HG03066 (cell line): ENCODE results near the gene HOXB2.

Source experiments
- ATAC-seq: cut with Tn5 transposase; IDR thresholded peaks from one replicate; pipeline ENCODE4 v1.9.1; 2021; ENCODE audit warnings: low read depth; ENCODE audit not compliant: unreplicated experiment

The HOXB2 gene

DNA sequence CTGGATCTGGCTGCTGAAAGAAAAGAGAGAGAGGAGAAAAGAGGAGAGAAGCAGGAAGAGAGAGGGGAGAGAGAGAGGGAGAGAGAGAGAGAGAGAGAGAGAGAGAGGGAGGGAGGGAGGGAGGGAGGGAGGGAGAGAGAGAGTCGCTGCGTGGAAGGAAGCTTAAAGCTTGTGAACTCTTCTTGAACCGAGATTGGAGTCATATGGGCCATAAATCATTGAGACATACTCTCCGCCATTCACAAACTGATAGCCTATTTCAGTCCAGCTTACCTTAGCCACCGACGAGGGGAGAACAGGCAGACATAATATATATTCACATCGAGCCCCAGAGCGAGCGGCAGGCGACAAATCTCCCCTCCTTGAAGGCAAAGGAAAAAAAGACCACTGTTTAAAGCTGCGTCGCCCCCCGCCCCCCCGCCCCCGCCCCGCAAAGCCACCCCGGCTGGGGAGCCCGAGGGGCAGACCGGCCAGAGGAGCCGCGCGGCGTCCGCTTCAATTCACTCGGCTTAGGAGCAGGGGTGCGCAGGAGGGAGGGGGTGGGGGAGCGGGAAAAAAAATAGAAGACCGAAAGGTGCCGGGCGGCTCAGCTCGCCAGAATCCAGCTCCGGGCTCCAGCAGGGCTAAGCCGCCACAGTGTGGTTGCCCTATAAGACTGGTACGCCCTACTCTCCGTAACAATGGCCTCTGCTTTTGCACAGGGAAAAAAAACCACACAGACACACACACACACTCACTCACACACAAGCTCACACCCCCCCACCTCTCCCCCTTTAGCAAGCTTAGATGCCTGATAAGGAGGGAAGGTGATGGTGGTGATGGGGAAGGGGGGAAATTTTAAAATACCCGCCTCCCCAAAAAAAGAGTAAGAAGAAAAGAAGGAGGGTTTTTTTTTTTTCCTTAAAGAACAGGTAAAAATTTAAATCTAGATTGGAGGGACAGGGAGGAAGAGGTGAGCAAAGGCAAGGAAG is 10.6 kb upstream of the HOXB2 start:
- ATAC-seq = no peak

DNA sequence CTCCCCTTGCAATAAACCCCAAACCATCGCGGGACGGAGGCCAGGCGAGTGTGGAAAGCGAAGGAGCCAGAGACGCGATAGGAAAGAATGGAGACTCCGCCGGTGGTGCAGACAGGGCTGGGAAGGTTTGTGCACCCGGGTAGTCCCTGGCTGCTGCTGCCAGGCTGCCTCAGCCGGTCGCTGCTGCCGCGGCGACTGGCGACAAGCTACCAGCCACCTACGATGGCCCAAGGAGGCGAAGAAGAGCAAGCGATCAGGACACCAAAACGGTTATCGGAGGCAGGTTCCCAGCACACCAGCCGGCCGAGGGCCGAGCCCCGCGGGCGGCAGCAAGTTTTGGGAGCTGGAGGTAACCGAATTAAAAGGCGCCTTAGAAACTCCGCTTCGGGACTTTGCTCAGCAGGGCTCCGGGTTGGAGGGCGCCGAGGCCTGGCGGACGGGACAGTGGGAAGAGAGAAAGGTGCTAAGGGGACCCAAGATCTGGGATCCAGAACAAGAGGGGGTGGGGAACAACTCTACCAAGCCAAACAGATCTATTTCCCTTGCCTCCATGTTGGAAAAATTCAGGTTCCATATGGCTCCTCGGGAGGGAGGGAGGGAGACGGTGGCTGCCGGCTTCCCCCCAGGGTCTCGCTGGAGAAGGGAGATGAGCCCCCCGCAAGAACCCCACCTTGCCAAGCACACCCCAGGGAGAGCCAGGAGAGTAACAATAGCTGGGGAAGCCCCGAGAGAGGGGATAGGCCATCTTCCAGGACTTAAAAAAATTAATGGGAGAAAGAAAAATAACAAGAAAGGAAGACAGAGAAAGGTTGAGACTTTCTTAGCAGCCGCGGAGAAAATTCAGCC is 9.7 kb upstream of the HOXB2 start:
- no peak for ATAC-seq

DNA sequence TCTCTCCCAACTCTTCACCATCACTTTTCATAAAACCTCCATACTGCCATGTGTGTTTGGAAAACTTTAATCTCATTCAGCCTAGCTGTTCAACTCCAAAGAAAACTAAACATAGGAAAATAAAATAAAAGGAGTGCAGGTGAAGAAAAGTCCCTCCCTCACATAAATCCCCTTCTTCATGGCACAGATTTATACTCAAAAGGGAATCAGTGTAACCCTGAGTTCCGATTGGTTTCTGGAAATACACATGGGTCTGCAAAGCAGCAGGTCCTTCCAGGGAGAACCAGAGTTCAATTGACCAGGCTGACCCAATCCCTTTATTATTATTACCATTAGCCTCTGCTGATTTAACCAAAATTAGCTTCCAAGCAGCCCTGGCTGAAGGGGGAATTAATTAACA is 8.9 kb upstream of the HOXB2 start:
- no peak for ATAC-seq

DNA sequence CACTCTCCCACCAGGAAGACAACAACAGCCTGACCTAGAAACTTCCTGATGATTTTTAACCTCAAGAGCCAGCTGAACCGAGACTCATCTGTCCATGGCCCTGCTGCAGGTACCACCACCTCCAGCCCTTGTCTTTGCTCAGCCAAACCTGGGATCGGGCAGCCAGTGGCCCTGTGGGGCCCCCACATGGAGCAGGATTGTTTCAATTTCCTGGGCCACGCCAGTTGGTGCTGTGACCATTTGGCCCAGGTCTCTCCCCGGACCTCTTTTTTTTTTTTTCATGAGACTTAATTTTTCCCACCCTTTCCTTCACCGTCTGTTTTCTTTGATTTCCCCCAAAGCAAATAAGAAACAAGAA is 8.3 kb upstream of the HOXB2 start:
- no peak for ATAC-seq

DNA sequence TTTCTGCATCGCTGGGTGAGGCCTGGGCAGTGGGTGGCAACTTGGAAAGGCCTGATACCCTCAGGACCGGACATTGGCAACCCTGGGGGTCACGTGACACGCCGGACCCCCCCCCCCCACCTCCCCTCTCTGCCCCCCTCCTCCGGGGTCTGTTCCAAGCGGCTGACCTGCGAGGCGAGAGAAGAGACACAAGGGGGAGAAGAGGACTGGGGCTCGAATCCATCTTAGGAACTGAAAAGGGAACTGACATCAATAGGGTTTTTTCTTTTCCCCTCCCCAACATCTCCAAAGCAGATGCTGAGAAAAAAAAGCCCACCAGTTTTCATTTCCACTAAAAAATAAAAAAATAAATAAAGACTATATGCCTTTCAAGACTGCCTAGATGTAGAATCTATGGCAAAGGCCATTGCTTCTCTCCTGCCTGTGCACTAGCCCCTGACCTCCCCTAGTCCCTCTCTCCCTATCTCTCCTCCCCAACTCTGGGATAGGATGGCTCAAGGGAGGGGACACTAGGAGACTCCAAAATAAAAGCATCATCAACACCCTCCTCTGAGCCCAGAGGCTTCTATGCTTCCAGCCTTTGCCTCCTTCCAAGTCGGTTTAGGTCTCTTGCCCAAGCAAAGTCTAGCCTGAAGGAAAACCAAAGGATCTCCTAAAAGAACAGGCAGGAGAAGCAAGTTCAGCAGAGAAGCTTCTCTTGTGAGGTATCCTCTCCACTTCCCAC is 7.7 kb upstream of the HOXB2 start:
- no peak for ATAC-seq

DNA sequence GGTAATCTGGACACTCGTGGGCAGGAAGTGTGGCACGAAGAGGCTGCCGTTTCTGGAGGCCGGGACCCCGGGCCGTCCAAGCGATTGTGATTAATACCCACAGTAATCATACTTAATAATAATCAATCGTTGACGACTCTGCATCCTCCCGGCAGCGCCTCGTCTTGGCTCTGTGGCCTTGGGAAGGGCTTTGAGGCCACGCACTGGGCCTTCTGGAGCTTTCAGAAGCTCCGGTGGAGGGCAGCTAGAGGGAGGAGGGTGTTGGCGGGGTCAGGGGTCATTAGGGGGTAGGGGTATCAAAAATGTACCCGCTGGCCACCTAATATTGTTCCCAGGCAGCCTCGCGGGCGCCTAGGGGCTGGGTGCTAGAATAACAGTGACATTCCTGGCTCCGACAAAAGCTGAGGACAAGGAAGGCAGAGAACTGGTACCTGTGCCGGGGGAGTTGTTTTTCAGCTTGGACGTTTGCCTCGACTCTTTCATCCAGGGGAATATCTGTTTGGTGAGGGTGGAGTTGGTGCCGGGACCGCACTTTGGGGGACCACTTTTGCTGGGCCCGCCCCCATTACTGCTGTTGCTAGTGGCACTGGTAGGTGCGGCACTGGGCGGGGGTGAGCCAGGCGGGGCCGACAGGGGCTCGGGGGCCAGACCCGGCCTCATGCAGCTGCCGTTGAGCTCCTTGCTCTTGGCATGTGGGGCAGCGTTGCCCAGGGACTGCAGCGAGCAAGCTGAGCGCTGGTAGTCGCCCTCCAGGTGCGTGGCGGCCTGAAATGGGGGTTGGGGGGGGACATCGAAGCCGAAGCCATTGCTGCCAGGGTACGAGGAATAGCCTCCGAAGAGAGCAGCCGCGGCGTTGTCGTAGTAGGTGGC is 6.9 kb upstream of the HOXB2 start:
- ATAC-seq = no peak

DNA sequence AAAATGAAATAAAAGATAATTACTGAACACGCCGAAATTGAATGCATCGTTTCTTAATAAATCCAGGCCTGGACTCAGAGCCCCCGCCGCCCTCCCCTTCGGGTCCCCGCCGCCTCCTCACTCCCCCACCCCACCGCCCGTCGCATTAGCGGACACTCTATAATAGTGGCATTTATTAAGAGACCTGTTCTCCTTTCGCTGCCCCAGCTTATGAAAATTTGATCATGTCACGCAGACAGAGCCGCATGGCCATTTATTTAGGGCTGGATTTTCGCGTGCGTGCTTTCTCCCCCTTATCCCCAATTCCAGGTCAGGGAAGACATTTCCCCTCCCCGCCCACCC is 6.3 kb upstream of the HOXB2 start:
- ATAC-seq = no peak

DNA sequence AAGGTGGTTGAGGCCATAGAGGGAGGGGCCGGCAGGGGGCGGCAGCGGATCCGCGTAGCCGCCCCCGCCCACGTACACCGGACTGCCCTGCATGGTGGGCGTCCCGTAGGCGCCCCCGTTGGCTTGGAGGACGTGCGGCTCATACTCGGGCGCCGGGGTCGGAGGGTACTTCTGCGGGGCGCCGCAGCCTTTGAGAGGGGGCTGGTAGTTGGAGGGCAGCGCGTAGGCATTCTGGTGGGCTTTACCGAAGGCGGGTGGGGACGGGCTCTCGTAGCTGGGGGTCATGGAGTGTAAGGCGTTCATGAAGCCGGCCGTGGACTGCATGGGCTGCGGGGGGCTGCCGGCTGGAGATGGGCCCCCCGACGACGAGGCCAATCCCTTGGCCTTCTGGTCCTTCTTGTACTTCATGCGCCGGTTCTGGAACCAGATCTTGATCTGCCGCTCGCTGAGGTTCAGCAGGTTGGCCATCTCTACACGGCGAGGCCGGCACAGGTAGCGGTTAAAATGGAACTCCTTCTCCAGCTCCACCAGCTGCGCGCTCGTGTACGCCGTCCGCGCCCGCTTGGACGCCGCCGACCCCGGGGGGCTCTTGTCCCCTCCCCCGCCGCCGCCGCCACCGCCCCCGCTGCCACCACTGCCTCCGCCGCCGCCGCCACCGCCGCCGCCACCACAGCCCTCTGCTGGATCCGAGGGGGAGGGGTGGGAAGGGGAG is 5.7 kb upstream of the HOXB2 start:
- no peak for ATAC-seq

DNA sequence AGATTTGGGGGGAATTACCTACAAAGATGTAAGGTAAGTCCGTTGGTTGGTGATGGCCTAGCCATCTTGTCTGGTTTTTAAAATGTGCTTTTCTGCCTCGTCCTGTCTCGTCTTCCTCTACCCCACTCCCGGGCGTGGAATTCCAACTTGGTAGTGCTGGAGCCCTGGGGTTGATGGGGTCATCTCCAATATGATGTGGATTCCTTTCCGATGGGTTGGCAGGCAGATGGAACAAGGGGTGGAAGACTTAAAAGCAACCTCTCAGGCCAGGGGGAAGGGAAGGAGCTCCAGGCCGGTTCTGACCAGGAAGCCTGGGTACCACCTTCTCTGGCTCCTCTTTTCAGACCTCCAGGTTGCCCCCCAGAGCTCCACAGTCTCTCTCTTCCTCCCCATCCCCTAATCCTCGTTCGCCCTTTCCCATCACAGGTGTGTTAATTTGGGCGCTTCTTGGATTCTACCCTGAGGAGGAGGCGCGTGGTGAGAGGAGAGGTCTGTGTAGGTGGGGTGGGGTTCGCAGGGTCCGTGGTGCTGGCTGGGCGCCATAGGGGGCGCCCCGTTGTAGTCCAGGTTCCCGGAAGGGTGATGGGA is 5.1 kb upstream of the HOXB2 start:
- no peak for ATAC-seq

DNA sequence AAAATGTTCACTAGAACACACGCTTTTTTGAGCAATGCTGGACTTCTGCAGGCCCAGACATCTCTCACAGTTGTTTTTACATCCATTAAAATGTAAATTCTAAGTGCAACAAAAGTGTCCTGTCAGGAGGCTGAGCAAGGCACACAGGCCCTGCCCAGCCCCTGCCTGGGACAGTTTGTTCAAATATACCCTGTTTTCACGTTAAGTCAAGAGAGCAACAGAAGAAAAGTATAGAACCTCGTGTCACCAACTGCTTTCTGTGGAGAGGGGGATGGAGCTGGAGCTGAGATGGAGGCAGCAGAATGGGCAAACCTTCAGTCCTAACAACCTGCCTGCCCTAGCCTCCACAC is 4.3 kb upstream of the HOXB2 start:
- no peak for ATAC-seq

DNA sequence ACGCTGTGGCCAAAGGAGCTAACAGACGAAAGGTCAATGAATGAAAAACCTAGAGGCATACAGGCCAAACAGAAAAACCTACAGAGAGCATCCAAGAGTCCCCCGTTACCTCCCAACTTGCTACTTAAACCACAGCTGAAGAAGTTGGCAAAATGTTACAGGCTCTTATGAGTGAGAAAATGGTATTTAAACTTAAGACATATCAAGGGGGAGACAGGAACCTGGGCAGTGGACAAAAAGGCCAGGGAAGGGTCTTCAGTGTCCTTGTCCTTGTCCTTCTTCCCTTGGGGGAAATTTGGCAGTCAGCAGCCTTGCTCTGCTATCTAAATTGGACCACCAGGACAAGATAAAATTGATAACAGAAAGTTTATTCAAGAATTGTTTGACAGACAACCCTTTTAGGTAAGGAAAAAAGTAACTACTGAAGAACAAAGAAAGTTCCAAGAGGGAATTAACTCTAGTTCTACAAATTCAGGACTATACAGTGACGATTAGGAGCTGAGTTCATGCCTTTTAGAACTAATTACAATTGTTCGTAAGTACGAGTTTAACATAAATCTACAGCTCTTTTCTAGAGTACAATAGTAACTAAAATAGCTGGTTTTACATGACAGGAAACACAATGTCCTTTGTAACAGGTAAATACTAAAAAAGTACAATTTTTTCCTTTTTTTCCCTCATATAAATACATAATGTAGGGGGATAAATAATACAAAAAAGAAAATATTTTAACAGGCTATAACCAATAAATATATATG is 3.8 kb upstream of the HOXB2 start:
- no peak for ATAC-seq

DNA sequence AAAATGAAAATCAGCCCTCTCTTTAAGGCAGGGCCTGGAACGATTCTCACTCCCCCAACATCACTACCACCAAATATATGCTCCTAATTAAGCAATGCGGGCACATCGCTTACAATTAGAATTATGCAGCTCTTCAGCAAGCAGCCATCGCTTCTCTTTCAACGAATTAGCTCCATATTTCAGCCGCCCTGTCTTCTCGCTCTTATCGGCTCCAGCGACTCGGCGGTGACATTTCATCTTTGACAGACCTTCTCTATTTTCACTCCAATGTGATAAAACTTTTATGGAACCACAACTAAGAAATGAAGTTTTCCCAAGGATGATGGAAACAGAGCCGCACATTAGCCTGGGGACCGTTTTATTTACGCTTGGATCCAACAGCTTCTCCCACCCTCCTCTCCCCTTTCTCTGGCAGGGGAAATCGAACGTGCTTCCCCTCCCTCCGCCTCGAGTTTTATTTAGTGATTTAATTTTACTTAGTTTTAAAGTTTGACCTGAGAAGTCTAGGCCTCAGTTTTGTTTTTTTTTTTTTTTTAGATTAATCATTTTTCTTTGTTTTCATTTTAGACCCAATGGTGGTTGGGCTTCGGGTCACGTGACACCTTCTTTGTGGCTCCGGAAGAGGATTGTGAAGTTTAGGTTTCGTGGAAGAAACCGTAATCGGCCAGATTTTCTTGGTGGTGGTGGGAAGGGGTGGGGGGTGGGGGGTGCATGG is 3.1 kb upstream of the HOXB2 start:
- no peak for ATAC-seq

DNA sequence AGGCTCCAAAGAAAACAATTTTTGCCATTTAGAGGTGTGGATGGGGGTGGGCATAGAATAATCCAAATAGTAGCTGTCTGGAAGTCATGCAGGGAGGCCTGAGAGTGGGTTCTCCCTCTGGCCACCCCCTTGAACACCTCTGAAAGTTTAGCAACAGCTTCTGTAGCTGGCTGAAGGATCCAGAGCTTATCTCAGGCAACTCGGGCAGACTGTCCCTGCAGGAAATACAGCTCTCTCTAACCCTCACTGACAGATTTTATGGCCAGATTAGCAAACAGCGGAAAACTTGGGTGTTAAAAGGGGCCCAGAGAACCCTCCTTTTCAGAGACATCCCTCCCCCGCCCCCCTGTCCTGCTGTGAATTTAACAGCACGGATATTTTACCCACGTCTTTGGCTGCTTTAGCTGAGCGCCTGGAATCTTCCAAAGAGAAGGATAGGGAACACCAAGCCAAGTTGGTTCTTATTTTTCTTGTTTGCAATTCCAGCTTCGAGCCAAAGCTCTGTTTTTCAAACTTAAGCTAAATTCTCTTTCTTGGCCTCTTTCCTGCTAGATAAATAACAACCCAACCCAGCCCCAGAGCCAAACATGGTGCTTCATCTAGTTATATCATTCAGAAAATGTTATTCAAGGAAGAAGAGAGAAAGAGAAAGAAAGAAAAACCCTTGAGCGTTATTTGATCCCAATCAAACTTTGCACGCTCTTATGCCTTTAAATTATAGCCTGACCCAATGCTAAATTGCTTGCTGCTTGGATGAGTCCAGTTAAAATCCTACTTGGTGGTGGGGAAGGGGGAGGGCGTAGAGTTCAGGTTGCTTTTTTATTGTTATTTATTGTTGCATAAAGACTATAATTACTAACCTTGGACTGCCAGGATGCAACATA is 2.3 kb upstream of the HOXB2 start:
- ATAC-seq = no peak

DNA sequence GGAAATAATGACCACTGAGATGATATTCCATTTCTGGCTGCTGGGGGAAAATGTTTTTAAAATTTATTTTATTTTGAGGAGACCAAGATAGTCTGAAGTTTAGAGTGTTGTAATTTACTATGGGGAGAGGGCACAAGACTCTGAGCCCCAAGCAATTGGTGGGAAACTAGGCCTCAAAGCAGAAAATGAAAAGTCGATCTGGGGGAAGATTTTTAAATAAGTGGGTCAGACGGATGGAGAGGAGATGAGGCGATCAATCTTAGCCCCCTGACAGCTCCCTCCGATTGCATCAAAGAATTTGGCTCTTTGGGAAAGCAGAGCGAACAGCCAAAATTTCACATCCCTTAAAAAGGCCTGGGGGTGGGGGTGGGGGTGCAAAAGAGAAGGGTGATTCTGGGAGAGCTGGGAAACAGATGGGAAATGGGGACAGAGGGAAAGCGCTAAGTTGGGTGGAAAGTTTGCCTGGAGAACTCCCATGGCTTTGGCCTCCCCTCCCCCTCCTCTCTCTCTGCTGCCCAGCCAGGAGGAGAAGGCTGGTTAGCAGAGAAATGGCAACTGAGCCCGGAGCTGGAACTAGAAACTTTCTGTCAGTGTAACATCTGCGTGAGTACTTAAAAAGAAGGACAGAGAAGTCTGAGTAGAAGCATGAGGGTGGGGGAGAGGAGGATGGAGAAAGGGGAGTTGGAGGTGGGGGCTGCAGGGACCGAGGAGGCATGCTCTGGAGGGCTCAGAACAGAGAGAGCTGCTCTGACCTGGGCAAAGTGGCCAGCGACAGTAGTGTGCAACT is 1.4 kb upstream of the HOXB2 start:
- ATAC-seq = no peak

DNA sequence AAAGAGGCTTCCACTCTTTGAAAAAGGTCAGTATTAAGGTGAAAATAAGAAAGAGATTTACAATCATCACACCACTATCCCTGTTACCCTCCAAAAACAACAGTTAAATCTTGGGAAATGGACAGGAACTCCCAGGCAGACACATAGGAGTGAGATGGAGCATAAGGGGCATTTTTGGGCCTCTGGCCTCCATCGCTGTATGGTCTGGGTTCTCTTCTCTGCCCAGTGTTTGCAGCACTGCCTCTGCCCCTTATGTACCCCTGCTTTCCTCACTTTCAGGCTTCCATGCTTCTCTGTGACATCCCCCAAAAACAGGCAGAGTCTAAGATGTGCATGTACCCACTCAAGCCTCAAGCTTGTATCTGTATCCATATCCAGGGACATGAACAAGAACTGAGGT is 630 bp upstream of the HOXB2 start:
- no peak for ATAC-seq

DNA sequence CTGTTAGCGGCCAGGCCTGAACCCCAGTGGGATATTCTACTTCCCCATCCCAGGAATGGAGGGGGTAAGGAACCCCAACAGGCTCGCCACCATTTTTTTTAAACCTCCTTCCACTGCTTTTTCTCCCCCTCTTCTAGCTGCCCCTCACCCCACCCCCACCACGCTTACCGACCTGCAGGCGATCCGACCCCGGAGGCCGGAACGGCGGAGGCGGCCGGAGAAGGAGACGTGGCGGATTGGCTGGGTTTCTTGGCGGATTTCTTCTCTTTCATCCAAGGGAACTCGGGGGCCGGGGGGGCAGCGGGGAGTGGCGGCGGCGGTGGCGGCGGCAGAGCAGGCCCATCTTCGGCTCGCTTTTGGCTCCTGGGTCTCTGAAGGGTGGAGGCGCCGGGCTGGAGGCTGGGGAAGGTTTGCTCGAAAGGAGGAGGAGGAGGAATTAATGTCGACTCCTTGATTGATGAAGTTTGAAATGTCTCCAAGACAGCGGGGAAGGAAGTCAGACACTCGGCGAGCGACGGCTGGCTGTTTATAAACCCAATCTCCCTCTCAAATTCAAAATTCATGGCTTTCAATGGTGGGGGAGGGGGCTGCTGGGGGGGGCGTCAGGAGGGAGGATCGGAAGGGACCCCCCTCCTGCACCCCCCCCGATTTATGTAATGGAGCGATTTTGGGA is 424 bp downstream of the HOXB2 start:
- ATAC-seq = no peak
